HepG2 (cell line): ENCODE results near the gene RIIAD1. TPM values are rescaled to one million over a fixed set of nuclear protein-coding genes. Genes with fewer than 3 reads are reported as not detected.

Source experiments
- ATAC-seq: fragments of 200-7000 bp; cut with Tn5 transposase; 3 replicates; pipeline ENCODE4 v1.9.1; 2020; ENCODE audit warnings: mild to moderate bottlenecking, moderate library complexity
- BruUV-seq: library from RNA; stranded (reverse); fragments of 400-500 nt; replicated peaks from 2 replicates; lab custom pipeline; 2021; lab: Mats Ljungman, UMichigan
- CTCF ChIA-PET: fragments of 300-600 bp; formaldehyde crosslinking; extraction: SDS; loops from one replicate; lab custom pipeline; 2021; ENCODE audit warnings: low total read pairs, inconsistent platforms, low intra/inter-chr PET ratio; lab: Yijun Ruan, JAX
- POLR2A ChIA-PET: fragments of 350-600 bp; sonication (Branson Sonifier 250); formaldehyde crosslinking; loops from one replicate; lab custom pipeline; 2020; ENCODE audit warnings: antibody characterized with exemption, inconsistent platforms; lab: Yijun Ruan, JAX
- DNase-seq: peaks from one replicate; pipeline ENCODE4 v3.0.0-alpha.2; 2015; ENCODE audit warnings: low spot score
- FAIRE-seq: peaks from 3 replicates; lab custom pipeline; 2011; peaks lifted over from hg19 to GRCh38; lab: Jason Lieb, UNC
- H2AFZ ChIP-seq: one replicate; pipeline ENCODE4 v1.6.1; 2011; ENCODE audit warnings: low read length, inconsistent platforms
- H3K27ac ChIP-seq: fragments of 300-600 bp; 3 replicates; pipeline ENCODE4 v1.8.0; 2011; ENCODE audit warnings: mixed run types, mild to moderate bottlenecking, mixed read lengths, low read length, inconsistent platforms; ENCODE audit not compliant: insufficient read depth; ENCODE audit errors: extremely low read length
- H3K27me3 ChIP-seq, 2 experiments: fragments of 200-600 bp in 1 of 2; 2 replicates in 1 of 2; 3 replicates in 1 of 2; pipeline versions ENCODE4 v1.6.0 to v1.8.0; 2011; ENCODE audit warnings: low read length in 2 of 2, mild to moderate bottlenecking in 2 of 2, moderate library complexity in 2 of 2, inconsistent platforms in 1 of 2; ENCODE audit not compliant: insufficient read depth in 2 of 2, control insufficient read depth in 1 of 2
- H3K36me3 ChIP-seq, 2 experiments: fragments of 200-600 bp in 1 of 2; replicated peaks in 1 of 2; 2 replicates in 1 of 2; 3 replicates in 1 of 2; pipeline versions ENCODE4 v1.5.1 to v1.8.0; 2011; ENCODE audit warnings: low read length in 2 of 2, inconsistent platforms in 1 of 2; ENCODE audit not compliant: insufficient read depth in 2 of 2, control insufficient read depth in 1 of 2
- H3K4me1 ChIP-seq: 2 replicates; pipeline ENCODE4 v1.5.1; 2012; ENCODE audit warnings: low read length, inconsistent platforms; ENCODE audit not compliant: insufficient read depth
- H3K4me2 ChIP-seq: 2 replicates; pipeline ENCODE4 v1.6.0; 2011; ENCODE audit warnings: low read depth, low read length, inconsistent platforms
- H3K4me3 ChIP-seq, 3 experiments: fragments of 200-600 bp in 1 of 3; sonication (generic), shearing (Covaris generic) in 1 of 3; replicated peaks in 1 of 3; 2 replicates each; pipeline ENCODE4 v1.5.1; 2011 to 2016; ENCODE audit warnings: low read length in 3 of 3, inconsistent platforms in 2 of 3, low read depth in 2 of 3, mild to moderate bottlenecking in 2 of 3, control low read depth in 1 of 3, mixed read lengths in 1 of 3; ENCODE audit not compliant: insufficient read depth in 1 of 3
- H3K79me2 ChIP-seq: one replicate; pipeline ENCODE4 v1.6.1; 2011; ENCODE audit warnings: low read length, inconsistent platforms; ENCODE audit not compliant: insufficient read depth
- H3K9ac ChIP-seq: 2 replicates; pipeline ENCODE4 v1.6.0; 2011; ENCODE audit warnings: mild to moderate bottlenecking, low read depth, low read length, inconsistent platforms; ENCODE audit not compliant: insufficient read depth
- H3K9me3 ChIP-seq: 2 replicates; pipeline ENCODE4 v1.5.1; 2012; ENCODE audit warnings: mild to moderate bottlenecking, low read length
- H4K20me1 ChIP-seq: 2 replicates; pipeline ENCODE4 v1.6.0; 2011; ENCODE audit warnings: inconsistent platforms, mild to moderate bottlenecking, low read length, moderate library complexity; ENCODE audit not compliant: insufficient read depth
- DDIT3 ChIP-seq: sonication (generic); formaldehyde crosslinking; IDR thresholded peaks from 2 replicates; pipeline ENCODE4 v1.4.0; 2020; ENCODE audit warnings: mild to moderate bottlenecking, missing genetic modification reagents
- ETS1 ChIP-seq: sonication (generic); formaldehyde crosslinking; IDR thresholded peaks from 2 replicates; pipeline ENCODE4 v1.4.0; 2020; ENCODE audit warnings: missing genetic modification reagents
- ETV5 ChIP-seq: IDR thresholded peaks from 2 replicates; pipeline ENCODE4 v1.6.1; 2018; ENCODE audit warnings: missing biosample characterization, missing genetic modification reagents, inconsistent platforms, borderline replicate concordance
- IRF9 ChIP-seq: sonication (generic); formaldehyde crosslinking; IDR thresholded peaks from 2 replicates; pipeline ENCODE4 v1.8.0; 2022; ENCODE audit warnings: missing genetic modification reagents, mild to moderate bottlenecking, borderline replicate concordance
- MTERF4 ChIP-seq: sonication (generic); formaldehyde crosslinking; IDR thresholded peaks from 2 replicates; pipeline ENCODE4 v1.8.0; 2023; ENCODE audit warnings: mild to moderate bottlenecking, missing genetic modification reagents
- POGZ ChIP-seq: sonication (generic); formaldehyde crosslinking; IDR thresholded peaks from 2 replicates; pipeline ENCODE4 v1.4.0; 2020; ENCODE audit warnings: mild to moderate bottlenecking, missing genetic modification reagents
- SAFB2 ChIP-seq: sonication (generic); formaldehyde crosslinking; IDR thresholded peaks from 2 replicates; pipeline ENCODE4 v1.5.1; 2020; ENCODE audit warnings: missing genetic modification reagents, low read depth, mild to moderate bottlenecking, borderline replicate concordance
- SPEN ChIP-seq: sonication (generic); formaldehyde crosslinking; IDR thresholded peaks from 2 replicates; pipeline ENCODE4 v1.5.1; 2020; ENCODE audit warnings: low read depth, mild to moderate bottlenecking, missing genetic modification reagents
- TCF12 ChIP-seq, 2 experiments: fragments of 450-650 bp in 1 of 2; sonication (generic) in 1 of 2; formaldehyde crosslinking in 1 of 2; IDR thresholded peaks; 2 replicates each; pipeline versions ENCODE4 v1.6.1 to v1.8.0; 2017 to 2022; ENCODE audit warnings: antibody characterized with exemption in 1 of 2, mild to moderate bottlenecking in 1 of 2, missing genetic modification reagents in 1 of 2, moderate library complexity in 1 of 2
- ZBTB38 ChIP-seq: sonication (generic); formaldehyde crosslinking; IDR thresholded peaks from 2 replicates; pipeline ENCODE4 v1.5.1; 2020; ENCODE audit warnings: mild to moderate bottlenecking, missing genetic modification reagents
- ZFP82 ChIP-seq: sonication (generic); formaldehyde crosslinking; IDR thresholded peaks from 2 replicates; pipeline ENCODE4 v1.5.1; 2020; ENCODE audit warnings: mild to moderate bottlenecking, missing genetic modification reagents, borderline replicate concordance
- ZNF484 ChIP-seq: sonication (generic); formaldehyde crosslinking; IDR thresholded peaks from 2 replicates; pipeline ENCODE4 v1.5.1; 2020; ENCODE audit warnings: mild to moderate bottlenecking, low read depth, missing genetic modification reagents, borderline replicate concordance
- ZNF503 ChIP-seq: sonication (generic); formaldehyde crosslinking; IDR thresholded peaks from 2 replicates; pipeline ENCODE4 v1.4.0; 2020; ENCODE audit warnings: missing genetic modification reagents
- ZNF691 ChIP-seq: sonication (generic); formaldehyde crosslinking; IDR thresholded peaks from 2 replicates; pipeline ENCODE4 v1.4.0; 2020; ENCODE audit warnings: missing genetic modification reagents, low read depth, mild to moderate bottlenecking, borderline replicate concordance
- ZNF784 ChIP-seq: sonication (generic); formaldehyde crosslinking; IDR thresholded peaks from 2 replicates; pipeline ENCODE4 v1.5.1; 2020; ENCODE audit warnings: missing genetic modification reagents, mild to moderate bottlenecking, borderline replicate concordance
- ZNF878 ChIP-seq: sonication (generic); formaldehyde crosslinking; IDR thresholded peaks from 2 replicates; pipeline ENCODE4 v1.8.1; 2023; ENCODE audit warnings: mild to moderate bottlenecking, missing genetic modification reagents, moderate library complexity
- WGBS: methylation state at CpG from one replicate; pipeline ENCODE4 v1.1.6; 2017; ENCODE audit warnings: low lambda C conversion rate; 5-methylcytosine and 5-hydroxymethylcytosine counted together
- in situ Hi-C: cut with HindIII; loops from 2 replicates; pipeline ENCODE4 v1.10.0; 2017; ENCODE audit warnings: low pct_unique_long_range_greater_than_20kb; ENCODE audit not compliant: extremely low pct_ligation_motif_present
- intact Hi-C: fragments of 100-400 bp; cut with micrococcal nuclease; formaldehyde crosslinking; loops from one replicate; pipeline ENCODE4 v1.10.0; 2022; ENCODE audit not compliant: unreplicated experiment
- polyA plus RNA-seq, 8 experiments: library from polyadenylated mRNA; depleted of rRNA in 3 of 8; stranded (reverse) in 7 of 8; unstranded in 1 of 8; fragments of >200 nt; fragmentation: Illumina TruSeq in 4 of 8; extraction: Trizol in 4 of 8; gene quantifications; 2 replicates each; pipeline versions ENCODE4 v1.2.1 to v1.2.3, GENCODE V29; 2011 to 2016; ENCODE audit warnings: low read depth in 4 of 8, missing spikeins in 1 of 8, mixed read lengths in 1 of 8; ENCODE audit not compliant: insufficient read depth in 1 of 8
- total RNA-seq, 5 experiments: library from RNA; depleted of rRNA; stranded (reverse); fragments of >200 nt; fragmentation: Illumina TruSeq; extraction: Trizol; gene quantifications; 2 replicates each; pipeline ENCODE4 v1.2.3, GENCODE V29; 2016; ENCODE audit warnings: low read depth in 1 of 5

The RIIAD1 gene
- total and polyA plus RNA-seq, 2 of the 13 experiments (the other 11 are each of a cell fraction or from before 2014, with no cell fraction given), result not detected

- intact Hi-C loops, result no loop called here
- no peaks in the 10 kb centered on the region for H4K20me1 ChIP-seq
- peaks cover 11% of the 10 kb centered on the region for H3K4me1 ChIP-seq
- DNase-seq (no peak), FAIRE-seq (no peak), ATAC-seq (no peak)
- H3K9ac ChIP-seq, result no peak overlapping the region
- no peak overlapping the region for H3K4me3 ChIP-seq
- H3K27me3 ChIP-seq, result no peaks in the 10 kb centered on the region
- H3K4me2 ChIP-seq, result no peak overlapping the region
- peaks cover 1 to 9% of the 10 kb centered on the region in 2 experiments; a peak in 2 of 5 replicates for H3K36me3 ChIP-seq
- in situ Hi-C loops, result no loop called here
- ChIA-PET CTCF (no interaction called here), POLR2A (no interaction called here)
- H3K9me3 ChIP-seq, result no peaks in the 10 kb centered on the region
- no peak overlapping the region for H3K27ac ChIP-seq
- 98% methylated on average over 2 of the region's 2 CpGs for WGBS
- no peak overlapping the region for H2AFZ ChIP-seq
- no peaks in the 10 kb centered on the region for H3K79me2 ChIP-seq
- BruUV-seq, result no TSS peak
- TF ChIP-seq ZFP82 (CRISPR knock-in tag) (no peak), ZBTB38 (CRISPR knock-in tag) (no peak), ZNF691 (CRISPR knock-in tag) (no peak), SAFB2 (CRISPR knock-in tag) (no peak), ETS1 (CRISPR knock-in tag) (no peak), SPEN (CRISPR knock-in tag) (no peak), ETV5 (no peak), POGZ (no peak), ZNF878 (CRISPR knock-in tag) (no peak), ZNF784 (CRISPR knock-in tag) (no peak), MTERF4 (CRISPR knock-in tag) (no peak), DDIT3 (CRISPR knock-in tag) (no peak), TCF12 (IDR thresholded peaks at IDR 0.05) (no peak), TCF12 (CRISPR knock-in tag; IDR thresholded peaks at IDR 0.05) (no peak), ZNF484 (no peak), ZNF503 (CRISPR knock-in tag) (no peak), IRF9 (no peak)
Measured at GRCh38 chr1:151684128-151684527, 37.2 kb upstream of the RIIAD1 start.
